Right atrium auricular region (tissue), 2 donors: ENCODE data around the gene AKAP8. TPM values are rescaled to one million over a fixed set of nuclear protein-coding genes. Genes with fewer than 3 reads are reported as not detected.

Experiments
- DNase-seq: peaks from one replicate; pipeline ENCODE4 v3.0.0-alpha.2; 2019; ENCODE audit warnings: low spot score
- H3K27ac ChIP-seq, 2 donors: fragments of 200-600 bp; sonication (generic); 1 replicate in 1 of 2; 2 replicates in 1 of 2; pipeline ENCODE4 v1.5.1; 2016 to 2019
- H3K27me3 ChIP-seq, 2 donors: fragments of 200-600 bp; sonication (generic); one replicate each; pipeline versions ENCODE4 v1.5.1 to v1.6.0; 2017 to 2019
- H3K36me3 ChIP-seq: fragments of 200-600 bp; sonication (generic); one replicate; pipeline ENCODE4 v1.5.1; 2016
- H3K4me1 ChIP-seq, 2 donors: fragments of 200-600 bp; sonication (generic); one replicate each; pipeline versions ENCODE4 v1.5.1 to v1.6.0; 2017 to 2019
- H3K4me3 ChIP-seq, 2 donors: fragments of 200-600 bp; sonication (generic); 1 replicate in 1 of 2; 2 replicates in 1 of 2; pipeline ENCODE4 v1.5.1; 2017 to 2019; ENCODE audit warnings: mild to moderate bottlenecking in 1 of 2, moderate library complexity in 1 of 2
- H3K9me3 ChIP-seq, 2 donors: fragments of 200-600 bp; sonication (generic); one replicate each; pipeline ENCODE4 v1.5.1; 2019
- total RNA-seq, 2 donors: library from RNA; depleted of rRNA; stranded (reverse); fragments of >200 nt; gene quantifications; one replicate each; pipeline ENCODE4 v1.1.0, GENCODE V29; 2016
- TF ChIP-seq, protein P1 (sequence below), 2 donors: fragments of 200-600 bp; sonication (generic); IDR thresholded peaks; one replicate each; pipeline ENCODE4 v1.5.1; 2019; ENCODE audit warnings: antibody characterized with exemption in 2 of 2

The AKAP8 gene
- total RNA-seq, 2 donors from 2014 or later, result 12.3 to 17.9 TPM

DNA sequence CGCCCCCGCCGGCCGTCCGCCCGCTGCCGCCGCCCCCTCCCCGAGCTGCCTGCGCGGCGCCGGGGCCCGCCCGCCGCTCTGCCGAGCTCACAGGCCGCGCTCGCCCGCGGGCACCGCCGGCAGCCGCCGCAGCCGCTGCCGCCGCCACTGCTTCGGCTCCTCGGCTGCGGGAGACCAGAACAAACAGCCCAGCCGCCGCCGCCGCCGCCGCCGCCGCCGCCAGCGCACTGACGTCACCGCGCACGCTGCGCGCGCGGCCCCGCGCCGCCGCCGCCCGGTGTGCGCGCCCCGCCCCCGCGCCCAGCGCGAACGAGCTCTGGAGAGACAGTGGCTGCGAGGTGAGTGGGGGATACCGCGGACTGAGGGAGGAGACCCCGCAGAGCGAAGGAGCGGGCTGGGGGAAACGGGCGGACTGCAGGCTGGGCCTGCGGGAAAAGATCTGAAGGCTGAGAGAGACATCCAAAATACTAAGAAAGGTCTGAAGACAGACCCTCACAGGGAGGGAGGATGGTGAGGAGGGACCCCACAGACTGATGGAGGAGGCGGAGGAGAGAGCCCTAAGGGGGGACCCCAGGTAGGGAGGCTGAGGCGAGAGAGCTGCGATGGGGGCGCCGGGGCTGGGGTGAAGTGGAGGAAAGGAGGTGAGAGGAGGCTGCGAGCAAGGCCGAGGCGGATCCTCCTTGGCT, 47.1 kb downstream of the AKAP8 start, which contains the start of gene BRD4:
TSS of gene BRD4 (minus strand) at position 229 of the 686 bp plus-strand sequence. CDS start 59,440 bp downstream, outside the sequence.
- DNase-seq, result no peak
- Histone ChIP-seq H3K27ac (peak within 1 kb of the TSS; percentile 88), H3K9me3 (no peaks in the 10 kb centered on the region), H3K4me1 (peaks cover 0 to 69% of the 10 kb centered on the region in 2 donors), H3K27me3 (no peaks in the 10 kb centered on the region), H3K4me3 (peak within 1 kb of the TSS; percentile 79 to 97), H3K36me3 (no peaks in the 10 kb centered on the region)
- TF ChIP-seq, protein P1, sequence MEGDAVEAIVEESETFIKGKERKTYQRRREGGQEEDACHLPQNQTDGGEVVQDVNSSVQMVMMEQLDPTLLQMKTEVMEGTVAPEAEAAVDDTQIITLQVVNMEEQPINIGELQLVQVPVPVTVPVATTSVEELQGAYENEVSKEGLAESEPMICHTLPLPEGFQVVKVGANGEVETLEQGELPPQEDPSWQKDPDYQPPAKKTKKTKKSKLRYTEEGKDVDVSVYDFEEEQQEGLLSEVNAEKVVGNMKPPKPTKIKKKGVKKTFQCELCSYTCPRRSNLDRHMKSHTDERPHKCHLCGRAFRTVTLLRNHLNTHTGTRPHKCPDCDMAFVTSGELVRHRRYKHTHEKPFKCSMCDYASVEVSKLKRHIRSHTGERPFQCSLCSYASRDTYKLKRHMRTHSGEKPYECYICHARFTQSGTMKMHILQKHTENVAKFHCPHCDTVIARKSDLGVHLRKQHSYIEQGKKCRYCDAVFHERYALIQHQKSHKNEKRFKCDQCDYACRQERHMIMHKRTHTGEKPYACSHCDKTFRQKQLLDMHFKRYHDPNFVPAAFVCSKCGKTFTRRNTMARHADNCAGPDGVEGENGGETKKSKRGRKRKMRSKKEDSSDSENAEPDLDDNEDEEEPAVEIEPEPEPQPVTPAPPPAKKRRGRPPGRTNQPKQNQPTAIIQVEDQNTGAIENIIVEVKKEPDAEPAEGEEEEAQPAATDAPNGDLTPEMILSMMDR (IDR thresholded peaks at IDR 0.05), result no peak

DNA sequence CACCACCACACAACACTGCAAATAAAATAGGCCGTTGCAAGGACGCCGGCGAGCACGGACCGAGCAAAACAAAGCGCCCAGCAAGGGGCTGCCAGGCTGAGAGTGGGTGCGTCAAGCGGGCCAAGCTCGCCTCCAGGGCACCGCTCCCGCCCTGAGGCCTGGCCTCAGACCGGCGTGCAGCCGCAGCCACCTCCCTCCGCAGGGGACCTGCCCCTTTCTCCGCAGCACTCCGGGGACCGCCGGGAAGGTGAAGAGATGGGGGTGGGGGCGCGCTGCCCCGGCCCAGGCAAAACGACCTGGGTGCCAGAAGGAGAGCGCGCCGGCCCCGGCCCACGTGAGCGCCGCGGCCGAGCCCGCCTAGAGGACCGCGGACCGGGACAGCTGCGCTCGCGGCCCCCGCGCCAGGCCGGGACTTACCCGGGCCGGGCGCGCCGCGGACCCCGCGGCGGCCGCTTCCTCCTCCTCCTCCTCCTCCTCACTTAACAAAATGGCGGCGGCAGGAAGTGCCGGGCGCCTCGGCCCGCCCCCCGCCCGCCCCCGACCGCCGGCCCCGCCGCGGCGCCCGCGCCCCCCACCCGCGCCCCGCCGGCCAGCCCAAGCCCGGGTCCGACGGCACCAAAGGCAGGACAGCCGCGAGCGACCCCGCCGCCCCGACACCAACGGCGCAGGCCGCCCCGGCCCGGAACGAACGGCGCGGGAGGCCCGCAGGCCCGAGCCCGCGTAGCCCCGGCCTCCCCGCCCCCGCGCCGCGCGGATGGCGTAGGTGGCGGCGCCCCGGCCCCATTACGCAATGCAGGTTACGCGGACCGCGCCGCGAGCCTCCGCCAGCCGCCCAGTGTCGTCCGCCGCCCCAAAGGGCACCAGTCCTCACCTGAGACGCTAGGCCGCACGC, 47.9 kb downstream of the AKAP8 start:
- Histone ChIP-seq H3K9me3 (no peaks in the 10 kb centered on the region), H3K27ac (peak overlapping the region; percentile 88), H3K27me3 (no peaks in the 10 kb centered on the region), H3K36me3 (no peaks in the 10 kb centered on the region), H3K4me3 (peak overlapping the region; percentile 79 to 97), H3K4me1 (peaks cover 0 to 71% of the 10 kb centered on the region in 2 donors)
- no peak for DNase-seq
- TF ChIP-seq, protein P1 (IDR thresholded peaks at IDR 0.05), result no peak

DNA sequence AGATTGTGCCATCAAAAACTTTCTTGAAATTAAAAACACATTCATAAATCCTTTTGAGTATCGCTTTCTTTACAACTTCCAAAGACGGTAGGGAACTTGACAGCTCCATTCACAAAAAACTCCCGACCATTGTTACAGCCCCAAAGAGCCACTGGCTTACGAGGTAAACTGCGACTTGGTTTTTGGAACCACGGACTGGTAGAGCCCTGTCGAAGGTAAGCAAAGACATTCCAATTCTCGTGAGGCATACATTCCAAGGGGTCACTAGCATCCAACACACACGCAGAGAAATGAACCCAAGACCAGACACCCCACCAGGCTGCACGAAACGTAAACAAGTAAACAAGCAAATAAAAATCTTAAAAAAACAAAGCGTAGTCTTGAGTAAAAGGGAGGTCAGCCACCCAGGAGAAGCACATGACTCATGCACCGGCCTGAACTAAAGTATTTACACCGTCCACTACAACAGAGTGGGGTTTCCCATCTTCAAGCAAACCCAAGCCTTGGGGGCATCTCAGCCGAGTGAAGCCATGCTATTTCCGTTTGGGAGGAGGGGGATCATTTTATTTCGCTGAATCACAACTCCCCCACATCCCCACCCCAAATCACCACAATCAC, 48.7 kb downstream of the AKAP8 start:
- Histone ChIP-seq H3K27me3 (no peaks in the 10 kb centered on the region), H3K27ac (peak overlapping the region; percentile 88), H3K9me3 (no peaks in the 10 kb centered on the region), H3K4me1 (peaks cover 0 to 71% of the 10 kb centered on the region in 2 donors), H3K36me3 (no peaks in the 10 kb centered on the region), H3K4me3 (peak overlapping the region; percentile 79 to 97)
- TF ChIP-seq, protein P1 (IDR thresholded peaks at IDR 0.05), result no peak
- DNase-seq, result no peak

DNA sequence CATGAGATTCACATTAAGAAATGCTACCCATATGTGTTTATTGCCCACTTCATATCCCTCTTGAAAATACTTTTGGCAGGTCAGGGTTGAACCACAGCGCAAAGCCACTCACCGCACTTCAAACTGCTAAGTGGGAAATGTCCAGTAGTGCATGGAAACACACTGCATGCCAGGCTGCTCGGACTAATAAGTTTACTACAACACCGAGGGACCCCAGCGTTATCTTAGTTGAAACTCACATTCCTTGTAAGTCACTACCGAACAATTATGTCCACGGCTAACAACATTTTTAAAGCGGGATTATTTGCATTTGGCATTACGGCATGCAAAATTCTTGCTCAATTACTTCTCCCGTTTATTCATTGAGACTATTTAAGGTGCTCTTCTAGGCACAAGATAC, 51.3 kb downstream of the AKAP8 start:
- Histone ChIP-seq H3K9me3 (no peaks in the 10 kb centered on the region), H3K4me3 (no peak overlapping the region), H3K4me1 (peaks cover 0 to 85% of the 10 kb centered on the region in 2 donors), H3K27me3 (no peaks in the 10 kb centered on the region), H3K27ac (no peak overlapping the region), H3K36me3 (no peaks in the 10 kb centered on the region)
- no peak for DNase-seq
- TF ChIP-seq, protein P1 (IDR thresholded peaks at IDR 0.05), result no peak

DNA sequence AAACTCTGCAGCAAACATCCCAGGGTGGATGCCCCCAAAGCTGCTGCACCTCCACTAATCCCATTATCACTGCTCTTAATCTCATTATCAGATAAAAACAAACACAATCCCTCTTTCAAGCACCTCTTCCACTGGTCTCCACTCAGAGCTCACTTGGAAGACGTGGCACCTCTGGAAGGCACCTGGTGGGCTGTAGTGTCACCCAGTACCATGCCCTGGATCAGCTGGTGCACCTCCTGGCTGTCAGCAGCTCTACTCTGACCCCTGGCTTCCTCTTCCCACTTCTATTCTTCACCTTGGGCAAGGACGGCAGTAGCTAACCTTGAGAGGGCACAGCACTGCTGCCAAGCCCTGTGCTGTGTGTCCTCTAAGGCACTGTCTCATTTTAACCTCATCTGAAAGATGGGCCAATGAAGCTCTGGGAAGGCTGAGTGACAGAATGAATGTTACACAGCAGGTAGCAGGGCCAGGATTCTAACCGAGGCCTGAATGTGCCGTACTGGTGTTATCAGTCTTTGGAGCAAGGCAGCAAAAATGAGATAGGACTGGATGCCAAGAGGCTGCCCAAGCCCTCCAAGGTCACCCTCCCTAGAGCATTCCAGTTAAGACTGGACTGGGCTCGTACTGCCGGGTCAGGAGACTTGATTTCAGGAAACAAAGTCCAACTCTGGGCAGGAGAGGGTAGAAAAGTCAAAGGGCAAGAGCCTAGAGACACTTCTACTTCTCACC, 54.6 kb downstream of the AKAP8 start:
- TF ChIP-seq, protein P1 (IDR thresholded peaks at IDR 0.05), result no peak
- Histone ChIP-seq H3K9me3 (no peaks in the 10 kb centered on the region), H3K27me3 (no peaks in the 10 kb centered on the region), H3K36me3 (no peaks in the 10 kb centered on the region), H3K4me1 (peaks cover 0 to 98% of the 10 kb centered on the region in 2 donors), H3K27ac (peak overlapping the region; percentile 49 to 66), H3K4me3 (no peak overlapping the region)
- no peak for DNase-seq
